Tibial artery (tissue), 4 donors: ENCODE data around the gene SNCB.

ENCODE experiments used
- DNase-seq, 2 donors: peaks; one replicate each; pipeline ENCODE4 v3.0.0-alpha.2; 2019
- H3K27ac ChIP-seq, 2 donors: fragments of 200-600 bp; sonication (generic) in 1 of 2; 1 replicate in 1 of 2; 2 replicates in 1 of 2; pipeline ENCODE4 v1.5.1; 2018 to 2019; ENCODE audit warnings: mild to moderate bottlenecking in 1 of 2
- H3K27me3 ChIP-seq, 2 donors: fragments of 200-600 bp; sonication (generic) in 1 of 2; one replicate each; pipeline versions ENCODE4 v1.5.1 to v1.6.0; 2016 to 2019
- H3K36me3 ChIP-seq, 3 donors: fragments of 200-600 bp; sonication (generic) in 2 of 3; one replicate each; pipeline ENCODE4 v1.5.1; 2016 to 2019; ENCODE audit warnings: mild to moderate bottlenecking in 2 of 3
- H3K4me1 ChIP-seq, 4 donors: fragments of 200-600 bp; sonication (generic) in 2 of 4; 1 replicate in 3 of 4; 2 replicates in 1 of 4; pipeline ENCODE4 v1.5.1; 2016 to 2019
- H3K4me3 ChIP-seq, 2 donors: fragments of 200-600 bp; sonication (generic) in 1 of 2; 1 replicate in 1 of 2; 2 replicates in 1 of 2; pipeline ENCODE4 v1.5.1; 2018 to 2019; ENCODE audit warnings: mild to moderate bottlenecking in 2 of 2
- H3K9me3 ChIP-seq, 3 donors: fragments of 200-600 bp; sonication (generic) in 1 of 3; one replicate each; pipeline ENCODE4 v1.5.1; 2016 to 2019
- CTCF ChIP-seq, 2 experiments: fragments of 200-600 bp in 1 of 2; fragments of 450-650 bp in 1 of 2; IDR thresholded peaks; one replicate each; pipeline ENCODE4 v1.5.1; 2017 to 2019; ENCODE audit warnings: antibody characterized with exemption in 2 of 2, mild to moderate bottlenecking in 1 of 2, moderate library complexity in 1 of 2
- intact Hi-C: fragments of 100-400 bp; cut with DNase I; formaldehyde crosslinking; loops from one replicate; pipeline ENCODE4 v1.15.0; 2023; ENCODE audit warnings: low total_unique reads

SNCB gene

GRCh38 chr5:176624142-176624541, 6.2 kb downstream of the SNCB start:
- Histone ChIP-seq H3K4me1 (peaks cover 0 to 15% (median 14%) of the 10 kb centered on the region in 4 donors), H3K4me3 (no peak overlapping the region), H3K27me3 (peaks cover 3 to 91% of the 10 kb centered on the region in 2 donors), H3K9me3 (no peaks in the 10 kb centered on the region), H3K27ac (no peak overlapping the region), H3K36me3 (no peaks in the 10 kb centered on the region)
- no peak for DNase-seq
- no peak for TF ChIP-seq CTCF (IDR thresholded peaks at IDR 0.05)
- intact Hi-C loops: no loop called here

- Histone ChIP-seq H3K4me3 (no peak overlapping the region), H3K27me3 (peaks cover 3 to 90% of the 10 kb centered on the region in 2 donors), H3K36me3 (no peaks in the 10 kb centered on the region), H3K27ac (no peak overlapping the region), H3K4me1 (peaks cover 0 to 18% (median 16%) of the 10 kb centered on the region in 4 donors), H3K9me3 (no peaks in the 10 kb centered on the region)
- intact Hi-C loops: no loop called here
- TF ChIP-seq CTCF (IDR thresholded peaks at IDR 0.05): no peak
- no peak for DNase-seq
Measured at GRCh38 chr5:176621661-176622079, 8.7 kb downstream of the SNCB start.

GRCh38 chr5:176620333-176620981, 9.9 kb downstream of the SNCB start:
- Histone ChIP-seq H3K27me3 (peaks cover 3 to 91% of the 10 kb centered on the region in 2 donors), H3K27ac (no peak overlapping the region), H3K9me3 (no peaks in the 10 kb centered on the region), H3K4me3 (no peak overlapping the region), H3K36me3 (no peaks in the 10 kb centered on the region), H3K4me1 (peaks cover 0 to 18% (median 16%) of the 10 kb centered on the region in 4 donors)
- DNase-seq: peak in 1 of 2 donors; percentile 48
- TF ChIP-seq CTCF (IDR thresholded peaks at IDR 0.05): no peak
- intact Hi-C loops: no loop called here

GRCh38 chr5:176619569-176620332, 10.6 kb downstream of the SNCB start:
- H3K4me3 ChIP-seq: no peak overlapping the region
- intact Hi-C loops: no loop called here
- H3K27ac ChIP-seq: no peak overlapping the region
- H3K9me3 ChIP-seq: no peaks in the 10 kb centered on the region
- TF ChIP-seq CTCF (IDR thresholded peaks at IDR 0.05): no peak
- no peak for DNase-seq
- H3K27me3 ChIP-seq: peaks cover 3 to 91% of the 10 kb centered on the region in 2 donors
- no peaks in the 10 kb centered on the region for H3K36me3 ChIP-seq
- H3K4me1 ChIP-seq: peaks cover 0 to 18% (median 16%) of the 10 kb centered on the region in 4 donors

GRCh38 chr5:176619203-176619568, 11.1 kb downstream of the SNCB start:
- Histone ChIP-seq H3K4me1 (peaks cover 0 to 18% (median 16%) of the 10 kb centered on the region in 4 donors), H3K36me3 (no peaks in the 10 kb centered on the region), H3K4me3 (no peak overlapping the region), H3K27me3 (peaks cover 3 to 91% of the 10 kb centered on the region in 2 donors), H3K27ac (no peak overlapping the region), H3K9me3 (no peaks in the 10 kb centered on the region)
- no peak for TF ChIP-seq CTCF (IDR thresholded peaks at IDR 0.05)
- intact Hi-C loops: no loop called here
- DNase-seq: no peak
